Erythroblast (primary cell): ENCODE results near the gene RIPPLY1.

Experiments used
- GATA1 ChIP-seq: IDR thresholded peaks from 2 replicates; pipeline ENCODE4 v1.6.1; 2011; ENCODE audit warnings: low read depth, mild to moderate bottlenecking, control low read depth, low read length, moderate library complexity
- POLR2A ChIP-seq: IDR thresholded peaks from 2 replicates; pipeline ENCODE4 v1.6.1; 2011; ENCODE audit warnings: mild to moderate bottlenecking, low read length

DNA sequence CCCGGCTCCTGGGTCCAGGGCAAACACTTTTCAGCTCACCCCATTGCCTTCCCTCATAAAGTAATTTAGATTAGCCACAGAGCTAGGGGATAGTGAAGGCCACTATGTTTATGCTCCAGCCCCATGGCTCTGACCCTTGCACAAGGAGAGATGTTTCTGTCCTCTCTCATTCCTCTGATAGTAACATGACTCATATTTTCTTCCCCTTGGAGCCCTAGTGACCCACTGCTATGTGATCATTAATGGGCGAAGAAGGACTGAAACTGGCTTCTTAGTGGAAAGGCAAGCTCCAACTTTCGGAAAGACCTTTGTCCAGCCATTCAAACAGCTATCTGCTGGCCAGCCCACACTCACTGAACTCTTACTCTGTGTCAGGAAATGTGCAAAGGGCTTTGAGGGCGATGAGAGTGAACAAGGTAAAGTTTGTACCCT, 29.4 kb upstream of the RIPPLY1 start:
- no peak for TF ChIP-seq POLR2A
- TF ChIP-seq GATA1: no peak
